Measurements from ENCODE around the gene EPHB6.

The EPHB6 gene

GRCh38 chr7:142871260-142872105 is 16.6 kb downstream of the EPHB6 start:
- TF ChIP-seq EP300 (IDR thresholded peaks at IDR 0.05; ENCODE audit: borderline replicate concordance) (no peak), RAD21 (IDR thresholded peaks at IDR 0.05; ENCODE audit: low read depth) (no peak), NFIC (IDR thresholded peaks at IDR 0.05) (no peak), MAX (IDR thresholded peaks at IDR 0.05) (no peak), YY1 (IDR thresholded peaks at IDR 0.05; ENCODE audit: low read depth) (no peak), TEAD4 (IDR thresholded peaks at IDR 0.05) (no peak), TCF12 (IDR thresholded peaks at IDR 0.05; ENCODE audit: low read depth) (no peak)

GRCh38 chr7:142872106-142872675 is 17.3 kb downstream of the EPHB6 start:
- TF ChIP-seq NFIC (IDR thresholded peaks at IDR 0.05) (no peak), TAF1 (IDR thresholded peaks at IDR 0.05; ENCODE audit: low read depth) (no peak), TCF12 (IDR thresholded peaks at IDR 0.05; ENCODE audit: low read depth) (no peak), MAX (IDR thresholded peaks at IDR 0.05) (no peak), TEAD4 (IDR thresholded peaks at IDR 0.05) (no peak), FOXM1 (IDR thresholded peaks at IDR 0.05; ENCODE audit: borderline replicate concordance, low read depth) (no peak), RAD21 (IDR thresholded peaks at IDR 0.05; ENCODE audit: low read depth) (no peak), CREB1 (IDR thresholded peaks at IDR 0.05; ENCODE audit: low read depth) (no peak), EP300 (IDR thresholded peaks at IDR 0.05; ENCODE audit: borderline replicate concordance) (no peak), YY1 (IDR thresholded peaks at IDR 0.05; ENCODE audit: low read depth) (no peak), REST (IDR thresholded peaks at IDR 0.05; ENCODE audit: low read depth) (no peak), USF1 (IDR thresholded peaks at IDR 0.05) (no peak), EGR1 (IDR thresholded peaks at IDR 0.05) (no peak)

- TF ChIP-seq RAD21 (IDR thresholded peaks at IDR 0.05; ENCODE audit: low read depth) (peak; percentile 47), NFIC (IDR thresholded peaks at IDR 0.05) (no peak)
Observed at GRCh38 chr7:142873281-142873784, 18.5 kb downstream of the EPHB6 start.

- TF ChIP-seq MAX (IDR thresholded peaks at IDR 0.05) (no peak), EGR1 (IDR thresholded peaks at IDR 0.05) (no peak), USF1 (IDR thresholded peaks at IDR 0.05) (no peak), EP300 (IDR thresholded peaks at IDR 0.05; ENCODE audit: borderline replicate concordance) (no peak), REST (IDR thresholded peaks at IDR 0.05; ENCODE audit: low read depth) (no peak), YY1 (IDR thresholded peaks at IDR 0.05; ENCODE audit: low read depth) (no peak), NFIC (IDR thresholded peaks at IDR 0.05) (no peak), CREB1 (IDR thresholded peaks at IDR 0.05; ENCODE audit: low read depth) (no peak), CEBPB (IDR thresholded peaks at IDR 0.05) (no peak), TCF12 (IDR thresholded peaks at IDR 0.05; ENCODE audit: low read depth) (no peak), TAF1 (IDR thresholded peaks at IDR 0.05; ENCODE audit: low read depth) (no peak), FOXM1 (IDR thresholded peaks at IDR 0.05; ENCODE audit: borderline replicate concordance, low read depth) (no peak), RAD21 (IDR thresholded peaks at IDR 0.05; ENCODE audit: low read depth) (no peak), ZBTB7A (IDR thresholded peaks at IDR 0.05; ENCODE audit: low read depth) (no peak), TEAD4 (IDR thresholded peaks at IDR 0.05) (no peak)
Observed at GRCh38 chr7:142873871-142874270, 19.0 kb downstream of the EPHB6 start.

- TF ChIP-seq YY1 (IDR thresholded peaks at IDR 0.05; ENCODE audit: low read depth): no peak
- no peak for TF ChIP-seq MAX (IDR thresholded peaks at IDR 0.05)
- no peak for TF ChIP-seq USF1 (IDR thresholded peaks at IDR 0.05)
- no peak for TF ChIP-seq FOXM1 (IDR thresholded peaks at IDR 0.05; ENCODE audit: borderline replicate concordance, low read depth)
- TF ChIP-seq EGR1 (IDR thresholded peaks at IDR 0.05): no peak
- TF ChIP-seq CEBPB (IDR thresholded peaks at IDR 0.05): no peak
- no peak for TF ChIP-seq REST (IDR thresholded peaks at IDR 0.05; ENCODE audit: low read depth)
Observed at GRCh38 chr7:142874409-142874808, 19.5 kb downstream of the EPHB6 start.
